K562 (cell line): ENCODE results near the gene TMBIM4. TPM values are rescaled to one million over a fixed set of nuclear protein-coding genes. Genes with fewer than 3 reads are reported as not detected.
A peak's percentile ranks its signal among the peaks of the same experiment; 100 is the strongest.

Source experiments
- BDP1 ChIP-seq: IDR thresholded peaks from 3 replicates; pipeline ENCODE4 v1.6.1; 2011; ENCODE audit not compliant: insufficient read length, insufficient read depth
- EHMT2 ChIP-seq: fragments of 450-650 bp; IDR thresholded peaks from 2 replicates; pipeline ENCODE4 v1.6.1; 2018; ENCODE audit warnings: antibody characterized with exemption
- GABPB1 ChIP-seq: sonication (generic); formaldehyde crosslinking; IDR thresholded peaks from 2 replicates; pipeline ENCODE4 v1.8.0; 2022; ENCODE audit warnings: mild to moderate bottlenecking, missing genetic modification reagents
- HDAC3 ChIP-seq: fragments of 450-650 bp; IDR thresholded peaks from 2 replicates; pipeline ENCODE4 v1.6.1; 2018; ENCODE audit warnings: borderline replicate concordance, mild to moderate bottlenecking, moderate library complexity; ENCODE audit not compliant: partially characterized antibody
- IFI16 ChIP-seq: fragments of 250-450 bp; sonication (Bioruptor Pico); IDR thresholded peaks from 2 replicates; pipeline ENCODE4 v2.1.2; 2022; ENCODE audit warnings: mild to moderate bottlenecking, inconsistent platforms
- JUN ChIP-seq, 2 experiments: sonication (generic) in 1 of 2; formaldehyde crosslinking in 1 of 2; IDR thresholded peaks; 2 replicates each; pipeline versions ENCODE4 v1.6.1 to v1.8.0; 2012 to 2022; ENCODE audit warnings: borderline replicate concordance in 2 of 2, mild to moderate bottlenecking in 2 of 2, improper control_type of control experiment in 1 of 2, low read depth in 1 of 2, low read length in 1 of 2, missing genetic modification reagents in 1 of 2
- KDM2B ChIP-seq: fragments of 250-450 bp; sonication (Bioruptor Pico); IDR thresholded peaks from 2 replicates; pipeline ENCODE4 v1.8.0; 2021; ENCODE audit warnings: mild to moderate bottlenecking, moderate library complexity
- KHSRP ChIP-seq: fragments of 450-650 bp; IDR thresholded peaks from 2 replicates; pipeline ENCODE4 v1.6.1; 2017
- MAFF ChIP-seq: IDR thresholded peaks from 2 replicates; pipeline ENCODE4 v1.6.1; 2012; ENCODE audit warnings: low read length, improper control_type of control experiment
- PHB ChIP-seq: fragments of 250-450 bp; sonication (Bioruptor Pico); IDR thresholded peaks from 2 replicates; pipeline ENCODE4 v1.5.0; 2021
- PTBP1 ChIP-seq: fragments of 200-400 bp; formaldehyde crosslinking; IDR thresholded peaks from 2 replicates; pipeline ENCODE4 v1.6.1; 2017; ENCODE audit warnings: low read depth, low read length
- SMARCA5 ChIP-seq: fragments of 450-650 bp; IDR thresholded peaks from 2 replicates; pipeline ENCODE4 v1.6.1; 2016
- SRSF3 ChIP-seq: fragments of 200-400 bp; formaldehyde crosslinking; IDR thresholded peaks from 2 replicates; pipeline ENCODE4 v1.6.1; 2016; ENCODE audit warnings: mild to moderate bottlenecking, low read length, moderate library complexity; ENCODE audit not compliant: insufficient read depth
- TAF1 ChIP-seq: IDR thresholded peaks from 2 replicates; pipeline ENCODE4 v1.6.1; 2011; ENCODE audit warnings: mild to moderate bottlenecking, low read length, moderate library complexity; ENCODE audit not compliant: insufficient read depth, control insufficient read depth, severe bottlenecking; ENCODE audit errors: extremely low read depth
- TARDBP ChIP-seq: fragments of 450-650 bp; IDR thresholded peaks from 2 replicates; pipeline ENCODE4 v1.6.1; 2016
- ZKSCAN3 ChIP-seq: fragments of 250-450 bp; sonication (Bioruptor Pico); IDR thresholded peaks from 2 replicates; pipeline ENCODE4 v1.4.0; 2020
- ZNF133 ChIP-seq: fragments of 250-450 bp; sonication (Bioruptor Pico); IDR thresholded peaks from 2 replicates; pipeline ENCODE4 v1.4.0; 2020; ENCODE audit warnings: mild to moderate bottlenecking
- ZNF445 ChIP-seq: fragments of 250-450 bp; sonication (Bioruptor Pico); IDR thresholded peaks from 2 replicates; pipeline ENCODE4 v1.4.0; 2020; ENCODE audit warnings: low read depth, mild to moderate bottlenecking, moderate library complexity
- polyA plus RNA-seq, 8 experiments: library from polyadenylated mRNA; depleted of rRNA in 4 of 8; stranded (reverse) in 5 of 8; unstranded in 3 of 8; fragments of >200 nt; fragmentation: Nextera tagmentation in 2 of 8; fragmentation: Illumina TruSeq in 1 of 8; extraction: Ambion mirVana in 2 of 8; extraction: Trizol in 1 of 8; gene quantifications; 2 replicates each; pipeline versions ENCODE4 v1.2.1 to v1.2.3, GENCODE V29; 2011 to 2014; ENCODE audit warnings: inconsistent platforms in 1 of 8, missing spikeins in 1 of 8
- total RNA-seq, 7 experiments: library from RNA; depleted of rRNA in 6 of 7; stranded (reverse); fragments of >200 nt in 6 of 7; fragmentation: Illumina TruSeq in 2 of 7; extraction: Trizol in 2 of 7; gene quantifications; 2 replicates each; pipeline versions ENCODE4 v1.2.1 to v1.2.3, GENCODE V29; 2011 to 2021; ENCODE audit warnings: low replicate concordance in 1 of 7
- TF ChIP-seq, protein P1 (sequence below): sonication (generic); formaldehyde crosslinking; IDR thresholded peaks from 2 replicates; pipeline ENCODE4 v1.8.0; 2023; ENCODE audit warnings: mild to moderate bottlenecking, missing genetic modification reagents
- TF ChIP-seq, protein P2 (sequence below): fragments of 450-650 bp; conservative IDR thresholded peaks from 2 replicates; pipeline ENCODE4 v1.6.1; 2016; ENCODE audit warnings: missing genetic modification characterization, low read depth, mild to moderate bottlenecking, control low read depth, missing compliant biosample characterization
- TF ChIP-seq, protein P3 (sequence below): fragments of 250-450 bp; sonication (Bioruptor Pico); IDR thresholded peaks from 2 replicates; pipeline ENCODE4 v1.8.0; 2022; ENCODE audit warnings: inconsistent platforms

Gene TMBIM4
- total and polyA plus RNA-seq, 9 of the 15 experiments (the other 6 are each of a cell fraction or from before 2014, with no cell fraction given): 18.6 to 272 (median 50.0) TPM

DNA sequence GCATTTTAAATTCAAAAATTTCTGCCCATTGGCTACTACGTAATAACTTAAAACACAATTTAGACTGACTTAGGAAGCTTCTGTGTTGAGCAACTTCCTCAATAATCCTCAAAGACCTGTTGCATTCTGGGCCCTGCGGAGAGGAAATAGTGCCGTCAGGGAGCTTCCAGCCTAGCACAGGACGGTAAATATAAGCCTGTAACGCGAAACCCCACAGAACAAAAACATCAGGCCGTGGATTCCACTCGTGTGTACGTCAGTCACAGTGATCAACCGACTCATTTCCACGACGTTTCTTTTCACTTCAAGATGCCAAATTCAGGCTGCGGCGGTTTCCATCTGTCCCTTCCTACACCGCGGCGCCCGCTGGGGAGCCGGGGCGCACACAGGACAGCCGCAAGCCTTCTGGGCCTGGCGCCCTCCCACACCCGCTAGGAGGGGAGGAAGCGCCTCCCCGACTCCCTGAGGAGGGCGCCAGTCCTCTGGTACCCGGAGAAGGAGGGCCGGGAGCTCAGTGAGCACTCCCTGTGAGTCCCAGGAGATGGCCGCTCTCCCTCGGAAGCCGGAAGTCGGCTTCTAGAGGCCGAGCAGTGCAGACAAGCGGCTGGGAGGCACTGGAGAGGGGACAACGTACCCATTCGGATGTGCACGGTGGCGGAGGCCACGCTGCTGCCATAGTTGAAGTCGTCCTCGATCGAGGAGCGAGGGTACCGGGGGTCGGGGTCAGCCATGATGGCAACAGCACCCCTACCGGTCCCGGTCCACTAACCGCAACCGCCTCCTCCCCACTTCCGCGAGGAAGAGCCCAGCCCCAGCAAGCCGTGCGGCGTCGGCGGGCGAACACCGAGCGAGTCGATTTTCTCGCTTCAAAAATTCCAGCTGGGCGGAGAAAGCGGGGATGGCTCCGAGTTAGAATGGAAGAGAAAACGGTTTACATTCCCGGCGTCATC lies at the start of gene TMBIM4 (continued):
- TF ChIP-seq BDP1: no peak
- no peak for TF ChIP-seq JUN (IDR thresholded peaks at IDR 0.05; ENCODE audit: borderline replicate concordance, low read depth, low read length)
- TF ChIP-seq JUN (CRISPR knock-in tag; IDR thresholded peaks at IDR 0.05; ENCODE audit: borderline replicate concordance): no peak
- TF ChIP-seq, protein P1, sequence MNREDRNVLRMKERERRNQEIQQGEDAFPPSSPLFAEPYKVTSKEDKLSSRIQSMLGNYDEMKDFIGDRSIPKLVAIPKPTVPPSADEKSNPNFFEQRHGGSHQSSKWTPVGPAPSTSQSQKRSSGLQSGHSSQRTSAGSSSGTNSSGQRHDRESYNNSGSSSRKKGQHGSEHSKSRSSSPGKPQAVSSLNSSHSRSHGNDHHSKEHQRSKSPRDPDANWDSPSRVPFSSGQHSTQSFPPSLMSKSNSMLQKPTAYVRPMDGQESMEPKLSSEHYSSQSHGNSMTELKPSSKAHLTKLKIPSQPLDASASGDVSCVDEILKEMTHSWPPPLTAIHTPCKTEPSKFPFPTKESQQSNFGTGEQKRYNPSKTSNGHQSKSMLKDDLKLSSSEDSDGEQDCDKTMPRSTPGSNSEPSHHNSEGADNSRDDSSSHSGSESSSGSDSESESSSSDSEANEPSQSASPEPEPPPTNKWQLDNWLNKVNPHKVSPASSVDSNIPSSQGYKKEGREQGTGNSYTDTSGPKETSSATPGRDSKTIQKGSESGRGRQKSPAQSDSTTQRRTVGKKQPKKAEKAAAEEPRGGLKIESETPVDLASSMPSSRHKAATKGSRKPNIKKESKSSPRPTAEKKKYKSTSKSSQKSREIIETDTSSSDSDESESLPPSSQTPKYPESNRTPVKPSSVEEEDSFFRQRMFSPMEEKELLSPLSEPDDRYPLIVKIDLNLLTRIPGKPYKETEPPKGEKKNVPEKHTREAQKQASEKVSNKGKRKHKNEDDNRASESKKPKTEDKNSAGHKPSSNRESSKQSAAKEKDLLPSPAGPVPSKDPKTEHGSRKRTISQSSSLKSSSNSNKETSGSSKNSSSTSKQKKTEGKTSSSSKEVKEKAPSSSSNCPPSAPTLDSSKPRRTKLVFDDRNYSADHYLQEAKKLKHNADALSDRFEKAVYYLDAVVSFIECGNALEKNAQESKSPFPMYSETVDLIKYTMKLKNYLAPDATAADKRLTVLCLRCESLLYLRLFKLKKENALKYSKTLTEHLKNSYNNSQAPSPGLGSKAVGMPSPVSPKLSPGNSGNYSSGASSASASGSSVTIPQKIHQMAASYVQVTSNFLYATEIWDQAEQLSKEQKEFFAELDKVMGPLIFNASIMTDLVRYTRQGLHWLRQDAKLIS: peak; percentile 75; the same call in 1 of the 2 replicates
- no peak for TF ChIP-seq PTBP1
- TF ChIP-seq ZNF445 (CRISPR knock-in tag): no peak
- peak; percentile 11 for TF ChIP-seq HDAC3
- no peak for TF ChIP-seq ZNF133 (CRISPR knock-in tag)
- peak; percentile 79; the same call in 1 of the 2 replicates for TF ChIP-seq EHMT2
- no peak for TF ChIP-seq IFI16 (CRISPR knock-in tag)
- TF ChIP-seq, protein P2, sequence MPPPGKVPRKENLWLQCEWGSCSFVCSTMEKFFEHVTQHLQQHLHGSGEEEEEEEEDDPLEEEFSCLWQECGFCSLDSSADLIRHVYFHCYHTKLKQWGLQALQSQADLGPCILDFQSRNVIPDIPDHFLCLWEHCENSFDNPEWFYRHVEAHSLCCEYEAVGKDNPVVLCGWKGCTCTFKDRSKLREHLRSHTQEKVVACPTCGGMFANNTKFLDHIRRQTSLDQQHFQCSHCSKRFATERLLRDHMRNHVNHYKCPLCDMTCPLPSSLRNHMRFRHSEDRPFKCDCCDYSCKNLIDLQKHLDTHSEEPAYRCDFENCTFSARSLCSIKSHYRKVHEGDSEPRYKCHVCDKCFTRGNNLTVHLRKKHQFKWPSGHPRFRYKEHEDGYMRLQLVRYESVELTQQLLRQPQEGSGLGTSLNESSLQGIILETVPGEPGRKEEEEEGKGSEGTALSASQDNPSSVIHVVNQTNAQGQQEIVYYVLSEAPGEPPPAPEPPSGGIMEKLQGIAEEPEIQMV (tag): no peak
- TF ChIP-seq KHSRP: no peak
- TF ChIP-seq ZKSCAN3: no peak
- no peak; the same call in 1 of the 2 replicates for TF ChIP-seq TARDBP
- TF ChIP-seq TAF1: peak; percentile 82
- TF ChIP-seq PHB (CRISPR knock-in tag): no peak
- TF ChIP-seq, protein P3, sequence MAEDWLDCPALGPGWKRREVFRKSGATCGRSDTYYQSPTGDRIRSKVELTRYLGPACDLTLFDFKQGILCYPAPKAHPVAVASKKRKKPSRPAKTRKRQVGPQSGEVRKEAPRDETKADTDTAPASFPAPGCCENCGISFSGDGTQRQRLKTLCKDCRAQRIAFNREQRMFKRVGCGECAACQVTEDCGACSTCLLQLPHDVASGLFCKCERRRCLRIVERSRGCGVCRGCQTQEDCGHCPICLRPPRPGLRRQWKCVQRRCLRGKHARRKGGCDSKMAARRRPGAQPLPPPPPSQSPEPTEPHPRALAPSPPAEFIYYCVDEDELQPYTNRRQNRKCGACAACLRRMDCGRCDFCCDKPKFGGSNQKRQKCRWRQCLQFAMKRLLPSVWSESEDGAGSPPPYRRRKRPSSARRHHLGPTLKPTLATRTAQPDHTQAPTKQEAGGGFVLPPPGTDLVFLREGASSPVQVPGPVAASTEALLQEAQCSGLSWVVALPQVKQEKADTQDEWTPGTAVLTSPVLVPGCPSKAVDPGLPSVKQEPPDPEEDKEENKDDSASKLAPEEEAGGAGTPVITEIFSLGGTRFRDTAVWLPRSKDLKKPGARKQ (CRISPR knock-in tag): no peak
- no peak for TF ChIP-seq MAFF
- TF ChIP-seq SMARCA5: 0 out of 2 replicates have a peak, but pooled peaks have one; percentile 28
- no peak for TF ChIP-seq SRSF3
- peak; percentile 91 for TF ChIP-seq GABPB1 (CRISPR knock-in tag)
- no peak for TF ChIP-seq KDM2B (CRISPR knock-in tag)
